ENCODE results near the gene CCDC70. TPM values are rescaled to one million over a fixed set of nuclear protein-coding genes. Genes with fewer than 3 reads are reported as not detected.
"Not testable (repeated sequence)": the region's sequence is repeated elsewhere in the genome, so short reads cannot be mapped to it uniquely, and the experiment has no call there.

Gene CCDC70
- not detected for polyA plus RNA-seq (ENCODE audit: insufficient read length in 12 of 12)
- long read RNA-seq, donor 1: 0 reads
- long read RNA-seq, donor 2: 0 reads
- long read RNA-seq, donor 3: 0 reads
- long read RNA-seq, donor 4: 0 reads
- long read RNA-seq, donor 5: 0 reads
- long read RNA-seq, donor 6: 0 reads
- long read RNA-seq, donor 7: 0 reads
- long read RNA-seq, donor 8: 0 reads
- long read RNA-seq, donor 9: 0 reads
- long read RNA-seq, donor 10: 0 reads
- long read RNA-seq, donor 11: 0 reads

- DNase-seq: no peak
These were observed at the start of gene CCDC70 for GRCh38 chr13:51861723-51862300. TSS of gene CCDC70 (plus strand) at chr13:51861969. CDS start at chr13:51865412, 3,443 bp downstream.

GRCh38 chr13:51814071-51814470 lies 47.7 kb upstream of the CCDC70 start:
- no peak for DNase-seq

GRCh38 chr13:51814825-51815650 lies 46.7 kb upstream of the CCDC70 start:
- DNase-seq: no peak

- DNase-seq: no peak
These were observed 45.9 kb upstream of the CCDC70 start for GRCh38 chr13:51815848-51816247.

- DNase-seq: no peak
These were observed 45.0 kb upstream of the CCDC70 start for GRCh38 chr13:51816604-51817249.

- no peak for DNase-seq
These were observed 44.1 kb upstream of the CCDC70 start for GRCh38 chr13:51817717-51818116.

GRCh38 chr13:51818276-51818675 lies 43.5 kb upstream of the CCDC70 start:
- DNase-seq: no peak

- no peak for DNase-seq
These were observed 42.8 kb upstream of the CCDC70 start for GRCh38 chr13:51818781-51819511.

- no peak for DNase-seq
These were observed 42.2 kb upstream of the CCDC70 start for GRCh38 chr13:51819544-51819943.

- no peak for DNase-seq
These were observed 41.7 kb upstream of the CCDC70 start for GRCh38 chr13:51820016-51820597.

GRCh38 chr13:51821606-51822005 lies 40.2 kb upstream of the CCDC70 start:
- DNase-seq: no peak

- no peak for DNase-seq
These were observed 39.5 kb upstream of the CCDC70 start for GRCh38 chr13:51822106-51822815.

- no peak for DNase-seq
These were observed 38.4 kb upstream of the CCDC70 start for GRCh38 chr13:51823359-51823758.

GRCh38 chr13:51823863-51824262 lies 37.9 kb upstream of the CCDC70 start:
- no peak for DNase-seq

GRCh38 chr13:51824712-51825111 lies 37.1 kb upstream of the CCDC70 start:
- not testable (repeated sequence) for DNase-seq

GRCh38 chr13:51825165-51825592 lies 36.6 kb upstream of the CCDC70 start:
- DNase-seq: no peak

GRCh38 chr13:51825681-51826254 lies 36.0 kb upstream of the CCDC70 start:
- no peak for DNase-seq

- DNase-seq: no peak
These were observed 35.2 kb upstream of the CCDC70 start for GRCh38 chr13:51826606-51827005.

- DNase-seq: no peak
These were observed 34.5 kb upstream of the CCDC70 start for GRCh38 chr13:51827254-51827653.

Measured in muscle of arm (tissue), 14 donors.